H1 (cell line): Measurements from ENCODE around the gene SEC11A. TPM values are rescaled to one million over a fixed set of nuclear protein-coding genes. Genes with fewer than 3 reads are reported as not detected.

Source experiments
- CTCF ChIA-PET: fragments of 300-600 bp; sonication (Branson Sonifier 250); formaldehyde crosslinking; loops from one replicate; lab custom pipeline; 2021; ENCODE audit not compliant: partially characterized antibody; lab: Charles Lee
- POLR2A ChIA-PET: fragments of 300-600 bp; sonication (Branson Sonifier 250); formaldehyde crosslinking; loops from one replicate; lab custom pipeline; 2021; ENCODE audit warnings: inconsistent platforms; ENCODE audit not compliant: partially characterized antibody; lab: Charles Lee
- DNase-seq, 2 experiments: peaks; one replicate each; pipeline versions ENCODE4 v3.0.0 to v3.0.0-alpha.2; 2010 to 2022; ENCODE audit warnings: low spot score in 2 of 2, low read depth in 1 of 2, mixed read lengths in 1 of 2
- FAIRE-seq: peaks from 2 replicates; lab custom pipeline; 2011; peaks lifted over from hg19 to GRCh38; lab: Jason Lieb, UNC
- H2AFZ ChIP-seq: 2 replicates; pipeline ENCODE4 v1.8.1; 2012; ENCODE audit warnings: low read length, inconsistent platforms
- H2AK5ac ChIP-seq: 2 replicates; pipeline ENCODE4 v1.6.1; 2013; ENCODE audit warnings: low read depth, low read length
- H2BK120ac ChIP-seq: replicated peaks from 2 replicates; pipeline ENCODE3; 2013; ENCODE audit warnings: low read depth, low read length, inconsistent platforms
- H2BK12ac ChIP-seq: 2 replicates; pipeline ENCODE4 v1.6.1; 2013; ENCODE audit warnings: low read depth, low read length
- H2BK15ac ChIP-seq: 2 replicates; pipeline ENCODE4 v1.6.1; 2013; ENCODE audit warnings: low read length
- H2BK20ac ChIP-seq: 2 replicates; pipeline ENCODE4 v1.6.1; 2013; ENCODE audit warnings: low read length
- H2BK5ac ChIP-seq: 2 replicates; pipeline ENCODE4 v1.6.1; 2013; ENCODE audit warnings: low read depth, low read length
- H3K14ac ChIP-seq: 2 replicates; pipeline ENCODE4 v1.6.1; 2013; ENCODE audit warnings: inconsistent platforms; ENCODE audit not compliant: insufficient read length
- H3K18ac ChIP-seq: 2 replicates; pipeline ENCODE4 v1.6.1; 2013; ENCODE audit warnings: low read length; ENCODE audit errors: extremely low read depth
- H3K23ac ChIP-seq: 2 replicates; pipeline ENCODE4 v1.6.1; 2013; ENCODE audit warnings: inconsistent platforms; ENCODE audit not compliant: insufficient read length
- H3K23me2 ChIP-seq: 2 replicates; pipeline ENCODE4 v1.6.1; 2013; ENCODE audit warnings: low read depth, low read length
- H3K27ac ChIP-seq: 2 replicates; pipeline ENCODE4 v1.6.1; 2011; ENCODE audit warnings: low read depth, low read length, inconsistent platforms
- H3K27me3 ChIP-seq, 4 experiments: replicated peaks in 1 of 4; 1 replicate in 1 of 4; 2 replicates in 3 of 4; pipeline versions ENCODE4 v1.6.1 to v1.8.1; 2011 to 2013; ENCODE audit warnings: low read length in 3 of 4, mild to moderate bottlenecking in 3 of 4, inconsistent platforms in 2 of 4, mixed read lengths in 2 of 4, moderate library complexity in 1 of 4; ENCODE audit not compliant: control insufficient read depth in 3 of 4, insufficient read depth in 3 of 4; ENCODE audit errors: extremely low read depth in 1 of 4
- H3K36me3 ChIP-seq, 4 experiments: 2 replicates each; pipeline versions ENCODE4 v1.6.1 to v1.8.1; 2011 to 2013; ENCODE audit warnings: mild to moderate bottlenecking in 4 of 4, low read length in 3 of 4, moderate library complexity in 2 of 4, control low read depth in 1 of 4, inconsistent platforms in 1 of 4; ENCODE audit not compliant: insufficient read depth in 4 of 4, control insufficient read depth in 2 of 4
- H3K4ac ChIP-seq: replicated peaks from 2 replicates; pipeline ENCODE3; 2013; ENCODE audit warnings: low read length, low read depth, mixed read lengths, inconsistent platforms; ENCODE audit not compliant: insufficient read length
- H3K4me1 ChIP-seq, 4 experiments: replicated peaks in 1 of 4; 1 replicate in 1 of 4; 2 replicates in 3 of 4; pipeline versions ENCODE4 v1.6.1 to v1.8.1; 2011 to 2013; ENCODE audit warnings: low read length in 3 of 4, inconsistent platforms in 2 of 4, mixed read lengths in 1 of 4; ENCODE audit not compliant: insufficient read depth in 4 of 4, control insufficient read depth in 3 of 4
- H3K4me2 ChIP-seq, 2 experiments: 2 replicates each; pipeline versions ENCODE4 v1.6.1 to v1.8.1; 2011 to 2013; ENCODE audit warnings: low read depth in 2 of 2, low read length in 2 of 2, control low read depth in 1 of 2, inconsistent platforms in 1 of 2, mild to moderate bottlenecking in 1 of 2; ENCODE audit not compliant: insufficient read depth in 1 of 2
- H3K4me3 ChIP-seq, 4 experiments: fragments of 200-600, 300-600 bp in 1 of 4; sonication (generic), shearing (Covaris generic), sonication (Bioruptor Twin) in 1 of 4; 2 replicates each; pipeline versions ENCODE4 v1.5.1 to v1.8.1; 2011 to 2016; ENCODE audit warnings: low read length in 4 of 4, low read depth in 3 of 4, control low read depth in 2 of 4, inconsistent platforms in 2 of 4, mild to moderate bottlenecking in 2 of 4, mixed read lengths in 1 of 4, moderate library complexity in 1 of 4; ENCODE audit not compliant: insufficient read depth in 2 of 4; ENCODE audit errors: extremely low read depth in 1 of 4
- H3K56ac ChIP-seq: replicated peaks from 2 replicates; pipeline ENCODE3; 2013; ENCODE audit warnings: low read depth, mild to moderate bottlenecking, mixed read lengths, low read length, inconsistent platforms; ENCODE audit not compliant: insufficient read length
- H3K79me1 ChIP-seq: 2 replicates; pipeline ENCODE4 v1.6.1; 2013; ENCODE audit warnings: low read depth, low read length, control low read depth
- H3K79me2 ChIP-seq, 2 experiments: 2 replicates each; pipeline versions ENCODE4 v1.6.1 to v1.8.1; 2012 to 2013; ENCODE audit warnings: low read length in 2 of 2, mild to moderate bottlenecking in 2 of 2, inconsistent platforms in 1 of 2; ENCODE audit not compliant: insufficient read depth in 2 of 2, control insufficient read depth in 1 of 2
- H3K9ac ChIP-seq, 4 experiments: replicated peaks in 1 of 4; 1 replicate in 1 of 4; 2 replicates in 3 of 4; pipeline versions ENCODE4 v1.6.1 to v1.8.1; 2011 to 2013; ENCODE audit warnings: low read depth in 3 of 4, low read length in 3 of 4, control low read depth in 2 of 4, mild to moderate bottlenecking in 2 of 4, moderate library complexity in 2 of 4, inconsistent platforms in 1 of 4; ENCODE audit errors: extremely low read depth in 1 of 4
- H3K9me3 ChIP-seq, 2 experiments: 2 replicates each; pipeline versions ENCODE4 v1.6.1 to v1.8.1; 2012 to 2013; ENCODE audit warnings: mild to moderate bottlenecking in 2 of 2, moderate library complexity in 2 of 2, control low read depth in 1 of 2, inconsistent platforms in 1 of 2, low read depth in 1 of 2, low read length in 1 of 2, mixed read lengths in 1 of 2; ENCODE audit not compliant: insufficient read depth in 2 of 2
- H4K20me1 ChIP-seq, 2 experiments: replicated peaks in 1 of 2; 2 replicates each; pipeline versions ENCODE3 to v1.8.1; 2011 to 2013; ENCODE audit warnings: inconsistent platforms in 2 of 2, low read length in 2 of 2, mild to moderate bottlenecking in 1 of 2; ENCODE audit not compliant: insufficient read depth in 2 of 2, control insufficient read depth in 1 of 2
- H4K5ac ChIP-seq: 2 replicates; pipeline ENCODE4 v1.6.1; 2013; ENCODE audit warnings: low read length, low read depth, mixed read lengths, inconsistent platforms; ENCODE audit not compliant: insufficient read length
- H4K8ac ChIP-seq: 2 replicates; pipeline ENCODE4 v1.8.0; 2013; ENCODE audit warnings: mild to moderate bottlenecking, moderate library complexity, low read length, inconsistent platforms; ENCODE audit not compliant: insufficient read depth; ENCODE audit errors: extremely low read depth
- H4K91ac ChIP-seq: replicated peaks from 2 replicates; pipeline ENCODE3; 2013; ENCODE audit warnings: low read length, mixed read lengths, inconsistent platforms; ENCODE audit not compliant: insufficient read length
- KDM5A ChIP-seq: fragments of 200-600 bp; IDR thresholded peaks from 2 replicates; pipeline ENCODE4 v1.7.1; 2012; ENCODE audit warnings: mild to moderate bottlenecking, low read length, inconsistent platforms, mixed read lengths
- POLR2AphosphoS5 ChIP-seq: IDR thresholded peaks from 2 replicates; pipeline ENCODE4 v1.6.1; 2011; ENCODE audit warnings: low read depth, low read length
- WGBS, 2 experiments: shearing (Covaris generic) in 1 of 2; methylation state at CpG; one replicate each; pipeline versions ENCODE4 v1.1.6 to v1.1.7; 2013 to 2015; ENCODE audit warnings: low lambda C conversion rate in 2 of 2, mixed read lengths in 2 of 2, inconsistent platforms in 1 of 2, low coverage in 1 of 2, missing lambda C conversion rate in 1 of 2; ENCODE audit not compliant: insufficient replicate concordance in 2 of 2, insufficient coverage in 1 of 2, insufficient read length in 1 of 2; ENCODE audit errors: extremely low coverage in 1 of 2, missing lambda C conversion rate in 1 of 2; 5-methylcytosine and 5-hydroxymethylcytosine counted together
- polyA plus RNA-seq, 7 experiments: library from polyadenylated mRNA; depleted of rRNA in 3 of 7; stranded (reverse) in 5 of 7; unstranded in 2 of 7; fragments of >200 nt in 5 of 7; fragments of 200-250 nt in 2 of 7; gene quantifications; 1 replicate in 5 of 7; 2 replicates in 1 of 7; 4 replicates in 1 of 7; pipeline versions ENCODE4 v1.2.1 to v1.2.3, GENCODE V29; 2011 to 2013; ENCODE audit warnings: missing spikeins in 2 of 7, mixed read lengths in 2 of 7
- total RNA-seq: library from RNA; stranded (reverse); fragmentation: NEBNext Ultra II Directional; extraction: Animal tissue kit (Norgen Biotek cat#: 25700); gene quantifications from 2 replicates; pipeline ENCODE4 v1.2.1, GENCODE V29; 2021

The SEC11A gene
- total and polyA plus RNA-seq, 2 of the 8 experiments (the other 6 are each of a cell fraction or from before 2014, with no cell fraction given): 268 to 316 TPM

DNA sequence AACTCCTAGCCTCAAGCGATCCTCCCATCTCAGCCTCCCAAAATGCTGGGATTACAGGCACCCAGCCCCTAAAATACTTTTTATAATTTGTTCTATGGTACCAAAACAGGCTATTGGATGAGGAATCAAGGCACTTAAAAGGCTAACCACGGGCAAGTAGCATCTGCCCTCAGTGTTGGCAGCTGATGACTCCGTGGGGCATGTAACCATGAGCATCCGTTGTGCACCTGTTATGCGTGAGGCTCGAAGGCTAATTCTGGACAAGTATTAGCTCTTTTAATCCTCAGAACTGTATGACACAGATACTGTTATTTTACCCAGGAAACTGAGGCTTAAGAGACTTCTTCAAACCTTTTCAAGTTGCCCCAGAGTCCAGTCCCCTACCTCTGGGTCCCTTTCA, 72.1 kb downstream of the SEC11A start:
- no peak overlapping the region for H3K4me2 ChIP-seq
- H2BK120ac ChIP-seq: no peak overlapping the region
- H4K91ac ChIP-seq: no peak overlapping the region
- H4K20me1 ChIP-seq: peaks cover 2 to 7% of the 10 kb centered on the region in 2 experiments
- no peak overlapping the region for H4K5ac ChIP-seq
- POLR2A ChIA-PET: interaction anchor here (2.3 to 4.6 kb wide), 2 partner anchors 9 to 12 kb away, joined by 8 to 38 read pairs; partner anchors contain the start of gene WDR73
- 88% methylated on average over 6 of the region's 6 CpGs; no CpG with 5 or more reads in 1 of the 2 experiments for WGBS, 2 experiments
- H3K56ac ChIP-seq: no peak overlapping the region
- H2BK15ac ChIP-seq: no peak overlapping the region
- no peaks in the 10 kb centered on the region for H3K23me2 ChIP-seq
- no peak for FAIRE-seq
- H3K79me2 ChIP-seq: no peaks in the 10 kb centered on the region
- H3K14ac ChIP-seq: no peak overlapping the region
- H3K23ac ChIP-seq: no peak overlapping the region
- TF ChIP-seq POLR2AphosphoS5 (peak; percentile 32; the same call in 1 of the 2 replicates), KDM5A (no peak)
- TF ChIP-seq, all 59 proteins: peak for 1
- Histone ChIP-seq H3K79me1 (no peaks in the 10 kb centered on the region; the same call in 1 of the 2 replicates), H3K18ac (no peak overlapping the region), H3K4me1 (no peaks in the 10 kb centered on the region), H3K4me3 (no peak overlapping the region), H2BK20ac (no peak overlapping the region), H3K9ac (no peak overlapping the region), H2AFZ (no peak overlapping the region), H3K36me3 (peaks cover 28 to 70% (median 56%) of the 10 kb centered on the region in 4 experiments), H2BK5ac (no peak overlapping the region), H3K4ac (no peak overlapping the region), H3K27ac (no peak overlapping the region), H3K27me3 (no peaks in the 10 kb centered on the region), H2AK5ac (no peak overlapping the region), H3K9me3 (no peaks in the 10 kb centered on the region), H4K8ac (no peak overlapping the region), H2BK12ac (no peak overlapping the region)
- DNase-seq: no peak
- CTCF ChIA-PET: interaction anchor here (1.3 to 2.3 kb wide), 2 partner anchors 45 to 56 kb away, joined by 5 to 9 read pairs; no protein-coding TSS in a partner anchor
